ENCODE data around the gene CHCHD4. TPM values are rescaled to one million over a fixed set of nuclear protein-coding genes. Genes with fewer than 3 reads are reported as not detected.

Gene CHCHD4
- total RNA-seq, 1 donor from 2014 or later: 36.8 TPM

- DNase-seq (no peak), ATAC-seq (no peak)
- intact Hi-C loops (cut with micrococcal nuclease): no loop called here
Measured at GRCh38 chr3:14151471-14152083, 26.9 kb upstream of the CHCHD4 start.

GRCh38 chr3:14150491-14151230, 26.0 kb upstream of the CHCHD4 start:
- intact Hi-C loops (cut with micrococcal nuclease): no loop called here
- DNase-seq: no peak
- no peak for ATAC-seq

- intact Hi-C loops (cut with micrococcal nuclease): no loop called here
- ATAC-seq (no peak), DNase-seq (no peak)
Measured at GRCh38 chr3:14150078-14150477, 25.4 kb upstream of the CHCHD4 start.

- ATAC-seq (no peak), DNase-seq (no peak)
- intact Hi-C loops (cut with micrococcal nuclease): no loop called here
Measured at GRCh38 chr3:14148041-14148985, 23.6 kb upstream of the CHCHD4 start.

GRCh38 chr3:14147617-14148016, 22.9 kb upstream of the CHCHD4 start:
- DNase-seq (no peak), ATAC-seq (no peak)
- intact Hi-C loops (cut with micrococcal nuclease): no loop called here

- DNase-seq (no peak), ATAC-seq (no peak)
- intact Hi-C loops (cut with micrococcal nuclease): no loop called here
Measured at GRCh38 chr3:14147066-14147435, 22.4 kb upstream of the CHCHD4 start.

GRCh38 chr3:14146381-14147065, 21.9 kb upstream of the CHCHD4 start:
- intact Hi-C loops (cut with micrococcal nuclease): no loop called here
- no peak for ATAC-seq
- no peak for DNase-seq

GRCh38 chr3:14145670-14146380, 21.2 kb upstream of the CHCHD4 start:
- ATAC-seq: no peak
- intact Hi-C loops (cut with micrococcal nuclease): no loop called here
- DNase-seq: no peak

- no peak for ATAC-seq
- DNase-seq: no peak
- intact Hi-C loops (cut with micrococcal nuclease): no loop called here
Measured at GRCh38 chr3:14145236-14145635, 20.6 kb upstream of the CHCHD4 start.

GRCh38 chr3:14144423-14145075, 19.9 kb upstream of the CHCHD4 start:
- peak; percentile 79 for ATAC-seq
- intact Hi-C loops (cut with micrococcal nuclease): no loop called here
- peak; percentile 56 for DNase-seq

- DNase-seq: no peak
- peak; percentile 62 for ATAC-seq
- intact Hi-C loops (cut with micrococcal nuclease): no loop called here
Measured at GRCh38 chr3:14143271-14144225, 18.9 kb upstream of the CHCHD4 start.

GRCh38 chr3:14142567-14143270, 18.0 kb upstream of the CHCHD4 start:
- ATAC-seq (no peak), DNase-seq (no peak)
- intact Hi-C loops (cut with micrococcal nuclease): no loop called here

GRCh38 chr3:14141602-14142341, 17.1 kb upstream of the CHCHD4 start:
- DNase-seq (peak; percentile 72), ATAC-seq (peak; percentile 70)
- intact Hi-C loops (cut with micrococcal nuclease): no loop called here

GRCh38 chr3:14141144-14141543, 16.5 kb upstream of the CHCHD4 start:
- DNase-seq: no peak
- no peak for ATAC-seq
- intact Hi-C loops (cut with micrococcal nuclease): no loop called here

GRCh38 chr3:14140668-14141067, 16.0 kb upstream of the CHCHD4 start:
- no peak for ATAC-seq
- DNase-seq: no peak
- intact Hi-C loops (cut with micrococcal nuclease): no loop called here

- intact Hi-C loops (cut with micrococcal nuclease): no loop called here
- DNase-seq (no peak), ATAC-seq (no peak)
Measured at GRCh38 chr3:14139771-14140170, 15.1 kb upstream of the CHCHD4 start.

Measured in left ventricle myocardium superior (tissue), 1 donor.